Forelimb muscle (tissue), 1 donor: Measurements from ENCODE around the gene REL. TPM values are rescaled to one million over a fixed set of nuclear protein-coding genes. Genes with fewer than 3 reads are reported as not detected.
"Not testable (repeated sequence)": the region's sequence is repeated elsewhere in the genome, so short reads cannot be mapped to it uniquely, and the experiment has no call there.

Source experiments
- DNase-seq: peaks from one replicate; pipeline ENCODE4 v3.0.0-alpha.2; 2013; ENCODE audit warnings: low read depth
- polyA plus RNA-seq: library from polyadenylated mRNA; unstranded; fragments of 120-200 nt; gene quantifications from one replicate; pipeline ENCODE4 v1.2.1, GENCODE V29; 2013; ENCODE audit not compliant: insufficient read length

REL gene
- polyA plus RNA-seq, 1 donor, result 4.6 TPM

DNA sequence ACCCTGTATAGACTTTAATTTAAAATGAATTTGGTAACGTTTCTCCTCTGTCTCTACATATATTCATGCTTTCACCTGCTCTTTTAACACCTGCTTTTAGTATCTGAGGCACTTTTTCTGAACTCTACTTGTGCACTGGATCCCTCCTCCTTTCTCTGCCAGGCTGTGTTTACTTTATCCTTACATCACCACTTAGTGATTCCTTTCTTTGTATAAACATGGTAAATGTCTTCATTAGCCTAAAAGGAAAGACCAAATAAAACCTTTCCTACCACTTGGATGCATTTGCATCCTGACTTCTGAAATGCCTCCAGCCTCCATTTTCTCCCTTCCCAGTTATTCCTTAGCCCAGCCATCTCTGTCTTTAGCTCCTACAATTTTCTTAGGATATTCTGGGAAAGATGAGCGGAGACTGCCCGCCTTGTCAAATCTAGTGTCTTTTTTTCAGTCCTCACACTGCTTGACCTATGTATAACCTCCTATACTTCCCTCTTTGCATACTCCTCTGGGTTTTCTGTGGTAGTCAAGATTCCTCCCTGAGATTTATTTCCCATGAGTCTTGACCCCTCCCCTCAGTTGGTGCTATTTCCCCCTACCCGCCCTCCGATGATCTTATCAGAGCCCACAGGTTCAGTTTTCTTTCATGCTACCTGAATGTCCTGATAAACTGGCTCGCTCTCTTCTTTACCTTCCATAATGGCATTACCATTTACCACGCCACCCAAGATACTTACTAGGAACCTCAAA lies 44.8 kb downstream of the REL start:
- DNase-seq, result no peak

DNA sequence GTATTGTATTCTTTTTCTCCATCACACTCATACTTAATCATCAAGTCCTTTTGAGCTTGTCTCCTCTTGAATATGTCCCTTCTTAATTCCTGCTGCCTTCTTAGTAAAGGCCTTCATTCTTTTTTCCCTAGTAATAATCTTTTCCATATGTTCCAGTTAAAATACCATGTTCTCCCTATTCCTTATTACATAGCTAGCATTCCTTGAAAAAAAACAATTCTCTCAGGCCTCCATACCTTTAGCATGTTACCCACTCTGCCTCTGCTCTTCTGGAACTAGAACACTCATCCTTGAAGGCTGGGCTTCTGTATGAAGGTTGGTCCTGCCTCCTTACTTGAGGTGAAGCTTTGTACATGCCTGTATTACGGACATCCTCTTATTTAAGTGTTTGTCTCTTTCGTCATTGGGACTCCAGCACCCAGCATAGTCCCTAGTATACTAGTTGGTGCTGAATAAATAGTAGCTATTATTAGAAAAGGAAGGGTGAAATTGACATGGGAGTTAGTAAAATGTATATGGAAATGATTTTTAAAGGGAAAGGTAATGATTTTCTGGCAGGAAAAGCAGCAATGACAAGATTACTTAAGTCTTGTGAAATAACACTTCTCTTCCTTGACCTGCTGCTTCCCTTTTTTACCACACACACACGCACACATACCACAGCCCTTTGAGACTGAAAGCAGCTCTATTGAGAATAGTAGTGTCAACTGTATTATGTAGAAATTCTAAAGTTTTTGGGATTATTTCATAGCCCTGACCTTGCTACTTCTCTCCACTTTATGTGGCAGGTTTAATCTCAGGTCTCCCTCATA lies 45.6 kb downstream of the REL start:
- DNase-seq, result no peak

DNA sequence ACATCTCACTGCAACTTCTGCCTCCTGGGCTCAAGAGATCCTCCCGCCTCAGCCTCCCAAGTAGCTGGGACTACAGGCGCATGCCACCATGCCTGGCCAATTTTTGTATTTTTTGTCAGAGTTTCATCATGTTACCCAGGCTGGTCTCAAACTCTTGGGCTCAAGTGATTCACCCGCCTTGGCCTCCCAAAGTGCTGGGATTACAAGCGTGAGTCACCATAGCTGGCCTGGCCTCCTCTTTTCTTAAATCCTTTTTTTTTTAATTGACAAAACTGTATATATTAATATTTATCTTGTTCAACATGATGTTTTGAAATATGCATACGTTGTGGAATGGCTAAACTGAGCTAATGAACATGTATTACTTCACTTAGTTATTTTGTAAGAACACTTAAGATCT lies 50.7 kb downstream of the REL start:
- DNase-seq, result not testable (repeated sequence)

- no peak for DNase-seq
Measured at GRCh38 chr2:60932954-60933353, 51.6 kb downstream of the REL start.

DNA sequence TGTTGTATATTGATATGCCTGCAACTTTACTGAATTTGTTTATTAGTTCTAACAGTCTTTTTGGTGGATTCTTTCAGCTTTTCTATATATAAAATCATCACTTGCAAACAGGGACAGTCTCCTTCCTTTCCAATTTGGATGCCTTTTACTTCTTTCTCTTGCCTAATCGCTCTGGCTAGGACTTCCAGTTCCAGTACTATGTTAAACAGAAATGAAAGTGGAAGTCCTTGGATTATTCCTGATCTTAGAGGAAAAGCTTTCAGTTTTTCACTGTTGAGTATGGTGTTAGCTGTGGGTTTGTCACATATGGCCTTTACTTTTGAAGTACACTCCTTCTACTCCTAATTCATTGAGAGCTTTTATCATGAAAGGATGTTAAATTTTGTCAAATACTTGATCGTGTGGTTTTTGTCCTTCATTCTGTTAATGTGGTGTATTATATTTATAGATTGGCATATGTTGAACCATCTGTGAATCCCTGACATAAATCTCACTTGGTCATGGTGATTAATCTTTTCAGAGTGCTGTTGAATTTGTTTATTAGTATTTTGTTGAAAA lies 52.9 kb downstream of the REL start:
- no peak for DNase-seq

DNA sequence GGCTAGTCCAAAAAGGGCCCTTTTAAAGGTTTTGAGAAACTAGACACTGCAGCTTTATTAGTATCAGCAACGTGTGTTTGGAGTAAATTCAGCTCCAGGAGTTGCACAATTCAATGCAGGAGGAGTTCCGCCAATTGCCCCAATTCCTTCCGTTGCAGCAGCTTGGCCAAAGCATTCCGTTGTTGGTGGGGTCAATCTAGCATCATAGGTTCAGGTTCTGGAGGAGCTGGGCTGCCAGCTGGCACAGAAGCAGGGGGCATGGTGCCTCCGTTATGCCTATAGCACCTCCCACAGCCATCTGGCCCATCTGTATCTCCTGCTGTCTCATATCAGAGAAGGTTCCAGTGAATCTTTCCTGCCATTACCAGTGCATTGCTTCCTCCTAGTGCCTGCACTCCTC lies 55.4 kb downstream of the REL start:
- no peak for DNase-seq

DNA sequence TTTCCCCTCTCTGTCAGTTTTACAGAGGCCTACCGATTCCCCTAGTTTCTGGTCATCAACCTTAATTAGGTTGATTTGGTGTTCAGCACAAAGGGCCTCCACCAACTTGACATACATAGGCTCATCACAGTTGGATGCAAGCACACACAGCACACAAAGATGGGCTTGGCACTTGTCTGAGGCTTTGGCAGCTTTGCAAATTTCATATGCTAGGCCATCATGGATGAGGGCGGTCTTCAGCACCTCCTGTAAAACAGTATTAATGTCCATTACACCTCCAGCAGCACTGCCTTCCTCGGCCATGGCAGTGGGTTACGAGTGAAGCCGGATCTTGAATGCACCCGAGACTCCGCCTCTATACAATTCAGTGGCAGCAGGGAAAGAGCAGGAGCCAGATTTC lies 56.9 kb downstream of the REL start:
- no peak for DNase-seq

GRCh38 chr2:60939622-60940021 lies 58.2 kb downstream of the REL start:
- no peak for DNase-seq

GRCh38 chr2:60945341-60945740 lies 64.0 kb downstream of the REL start:
- no peak for DNase-seq

DNA sequence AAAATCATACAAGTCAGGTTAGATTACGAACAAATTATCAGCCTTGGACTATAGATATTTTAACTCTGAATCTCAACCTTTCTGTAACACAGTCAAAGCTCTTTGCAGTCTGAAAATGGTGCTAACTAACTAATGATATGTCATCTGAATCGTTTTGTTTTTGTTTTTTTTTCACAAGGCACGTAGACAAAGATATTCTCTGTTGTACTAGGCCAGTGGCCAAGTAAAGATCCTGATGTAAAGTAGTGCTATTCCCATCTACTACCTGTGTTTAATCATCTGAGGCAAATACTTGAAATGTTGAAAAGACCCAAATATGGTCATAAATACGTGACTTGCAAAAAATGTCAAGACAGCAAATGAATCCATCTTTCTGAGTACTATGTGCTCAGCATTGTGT lies 65.7 kb downstream of the REL start:
- no peak for DNase-seq

DNA sequence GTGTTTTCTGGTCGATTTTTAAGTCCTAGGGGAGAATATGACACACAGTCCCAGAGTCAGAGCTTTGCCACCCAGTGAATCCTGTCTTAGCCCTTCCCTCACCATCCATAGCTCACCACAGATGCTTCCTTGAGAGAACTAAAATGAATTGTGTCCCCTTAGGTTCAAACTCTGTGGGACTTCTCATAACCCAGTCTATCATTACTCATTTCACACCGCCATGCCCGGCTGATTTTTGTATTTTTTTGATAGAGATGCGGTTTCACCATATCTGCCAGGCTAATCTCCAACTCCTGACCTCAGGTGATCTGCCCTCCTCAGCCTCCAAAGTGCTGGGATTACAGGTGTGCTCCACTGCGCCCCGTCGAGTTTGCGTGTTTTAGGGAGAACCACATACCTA lies 66.8 kb downstream of the REL start:
- DNase-seq, result no peak

DNA sequence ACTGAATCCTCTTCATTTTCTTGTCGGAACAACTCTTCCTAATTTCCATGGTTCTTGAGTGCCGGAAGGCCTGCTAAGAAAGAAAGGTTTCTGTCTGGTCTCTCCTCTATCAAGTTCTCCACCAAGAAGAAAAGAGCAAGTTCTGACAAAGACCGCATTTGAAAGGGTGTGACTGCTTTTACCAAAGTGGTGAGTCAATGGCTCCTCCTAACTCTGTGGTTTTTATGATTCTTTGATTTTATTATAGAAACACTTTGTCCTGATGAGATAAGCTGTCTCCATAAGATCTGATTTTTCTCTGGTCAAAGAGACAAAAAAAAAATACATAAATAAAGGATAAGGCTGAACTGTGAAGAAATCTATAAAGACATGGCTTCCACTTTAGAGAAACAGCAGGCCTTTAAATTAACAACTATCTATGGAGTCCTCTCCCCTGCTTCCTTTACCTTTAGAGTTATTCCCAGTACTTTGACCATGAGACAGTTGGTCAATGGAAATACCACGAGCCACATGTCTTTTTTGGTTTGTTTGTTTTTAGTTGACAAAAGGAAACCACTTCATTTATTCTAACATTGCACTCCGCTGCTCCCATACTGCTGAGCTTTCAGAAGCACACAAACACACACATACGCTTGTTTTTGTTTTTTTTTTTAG lies 67.7 kb downstream of the REL start:
- no peak for DNase-seq

GRCh38 chr2:60954139-60954538 lies 72.8 kb downstream of the REL start:
- no peak for DNase-seq

DNA sequence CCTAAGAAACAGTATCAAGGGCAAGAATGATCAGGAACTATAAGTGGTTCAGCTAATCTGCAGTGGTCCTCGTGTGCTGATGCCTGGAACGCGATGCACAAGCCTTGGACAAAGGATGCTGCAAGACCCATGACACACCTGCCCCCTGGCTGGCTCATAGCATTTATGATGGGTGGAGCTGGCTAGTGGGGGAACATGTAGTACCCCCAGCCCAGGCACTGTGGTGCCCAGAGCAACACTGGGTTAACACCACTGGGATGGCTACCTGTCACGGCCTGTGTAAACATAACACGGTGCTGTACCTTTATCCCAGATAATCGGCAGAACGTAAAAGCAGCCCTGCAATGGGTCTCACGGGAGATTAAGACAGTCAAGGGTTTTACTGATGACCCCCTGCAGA lies 75.8 kb downstream of the REL start:
- DNase-seq, result no peak

GRCh38 chr2:60957643-60958042 lies 76.3 kb downstream of the REL start:
- DNase-seq, result no peak

DNA sequence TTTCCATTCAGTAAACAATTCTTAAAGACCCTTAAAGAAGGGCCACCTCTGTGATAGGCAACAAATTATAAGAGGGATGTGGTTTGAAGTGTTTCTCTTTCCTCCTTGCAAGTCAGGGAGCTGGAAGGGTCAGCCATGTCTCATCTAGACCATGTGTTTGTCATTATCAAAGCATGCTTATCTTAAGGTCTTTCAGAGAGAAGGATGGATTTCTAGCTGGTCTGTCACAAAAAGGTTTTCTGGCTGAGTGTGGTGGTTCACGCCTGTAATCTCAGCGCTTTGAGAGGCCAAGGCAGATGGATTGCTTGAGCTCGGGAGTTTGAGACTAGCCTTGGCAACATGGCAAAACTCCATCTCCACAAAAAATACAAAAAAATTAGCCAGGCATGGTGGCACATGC lies 77.0 kb downstream of the REL start:
- no peak for DNase-seq

DNA sequence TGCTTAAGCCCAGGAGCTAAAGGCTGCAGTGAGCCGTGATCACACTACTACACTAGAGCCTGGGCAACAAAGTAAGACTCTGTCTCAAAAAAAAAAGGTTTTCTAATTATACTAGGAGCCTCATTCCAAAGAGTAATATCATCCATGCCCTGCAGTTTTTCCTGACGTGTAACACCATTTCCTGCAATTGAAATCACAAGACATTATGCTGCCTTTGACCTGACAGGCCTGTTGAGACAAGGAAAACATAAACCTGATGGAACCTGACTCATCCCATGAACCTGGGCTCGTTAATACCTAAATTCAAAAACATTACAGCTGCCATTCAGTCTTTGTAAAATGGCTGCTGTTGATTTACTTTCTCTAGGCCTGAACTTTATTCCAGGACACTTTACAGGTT lies 77.4 kb downstream of the REL start:
- no peak for DNase-seq

- no peak for DNase-seq
Measured at GRCh38 chr2:60959501-60959900, 78.1 kb downstream of the REL start.

DNA sequence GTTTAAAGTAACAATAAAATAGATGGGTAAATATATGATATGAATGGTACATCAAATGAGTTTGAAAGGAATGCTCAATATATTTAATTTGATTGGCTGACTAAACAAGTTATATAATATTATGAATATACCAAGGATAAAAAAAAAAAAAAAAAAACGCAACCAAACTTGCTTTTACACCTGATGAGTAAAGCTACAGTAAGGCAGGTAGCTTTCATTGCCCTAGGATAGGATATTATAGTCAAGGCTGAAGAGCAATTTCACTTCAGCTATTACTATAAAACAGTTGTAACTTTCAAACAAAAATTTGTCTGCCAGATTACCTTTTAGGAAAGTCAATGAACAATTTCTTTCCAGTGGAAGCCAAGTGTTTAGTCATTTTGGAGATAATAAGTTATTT lies 79.3 kb downstream of the REL start:
- no peak for DNase-seq

DNA sequence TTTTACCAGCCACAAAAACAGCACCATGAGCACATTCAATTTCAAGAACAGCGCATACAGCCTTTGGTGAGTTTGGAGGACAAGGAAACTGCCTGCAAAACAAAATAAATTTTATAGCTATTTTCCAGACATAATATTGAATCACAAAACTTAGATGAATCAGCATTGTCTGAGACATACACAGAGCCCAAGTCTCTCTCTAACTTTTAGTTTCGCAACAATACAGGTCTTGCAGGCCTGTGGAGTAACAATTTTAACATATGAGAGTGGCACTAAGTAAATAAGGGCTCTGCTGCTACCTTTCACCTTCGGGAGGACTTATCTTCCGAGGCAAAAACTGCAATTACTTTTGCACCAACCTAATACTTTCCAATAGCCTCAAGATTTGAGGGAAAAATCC lies 80.1 kb downstream of the REL start:
- DNase-seq, result no peak

GRCh38 chr2:60962528-60962927 lies 81.2 kb downstream of the REL start:
- no peak for DNase-seq

- no peak for DNase-seq
Measured at GRCh38 chr2:60963190-60963589, 81.8 kb downstream of the REL start.
